Naive thymus-derived CD8-positive, alpha-beta T cell (primary cell): ENCODE results near the gene FRMD3. TPM values are rescaled to one million over a fixed set of nuclear protein-coding genes. Genes with fewer than 3 reads are reported as not detected.

Experiments used
- ATAC-seq, 2 donors: fragments of 150-1000 bp; cut with Tn5 transposase in 1 of 2; sonication (Bioruptor Pico), chemical (Tn5 transposase) in 1 of 2; 1 replicate in 1 of 2; 2 replicates in 1 of 2; pipeline ENCODE4 v1.10.0; 2021; ENCODE audit warnings: mild to moderate bottlenecking in 2 of 2, moderate library complexity in 2 of 2
- POLR2A ChIA-PET: fragments of 350-600 bp; sonication (Branson Sonifier 250); formaldehyde crosslinking; loops from one replicate; lab custom pipeline; 2021; ENCODE audit warnings: antibody characterized with exemption; lab: Charles Lee
- DNase-seq, 10 donors: peaks; one replicate each; pipeline versions ENCODE4 v3.0.0 to v3.0.0-alpha.2; 2020 to 2022
- H3K27ac Mint-ChIP-seq, 10 donors: one replicate each; pipeline ENCODE4 v1.8.0; 2020 to 2022; ENCODE audit warnings: mild to moderate bottlenecking in 10 of 10, mixed read lengths in 10 of 10, moderate library complexity in 4 of 10, inconsistent platforms in 1 of 10
- H3K27me3 Mint-ChIP-seq, 5 donors: one replicate each; pipeline ENCODE4 v1.8.0; 2021 to 2022; ENCODE audit warnings: mixed read lengths in 5 of 5
- H3K36me3 Mint-ChIP-seq, 3 donors: one replicate each; pipeline ENCODE4 v1.8.0; 2020 to 2022; ENCODE audit warnings: mixed read lengths in 3 of 3, mild to moderate bottlenecking in 2 of 3, inconsistent platforms in 1 of 3
- H3K4me1 Mint-ChIP-seq, 4 donors: one replicate each; pipeline ENCODE4 v1.8.0; 2021 to 2022; ENCODE audit warnings: mixed read lengths in 4 of 4
- H3K4me3 Mint-ChIP-seq, 10 donors: one replicate each; pipeline ENCODE4 v1.8.0; 2020 to 2022; ENCODE audit warnings: mild to moderate bottlenecking in 10 of 10, mixed read lengths in 10 of 10, moderate library complexity in 6 of 10, inconsistent platforms in 1 of 10
- H3K9me3 Mint-ChIP-seq, 9 donors: one replicate each; pipeline ENCODE4 v1.8.0; 2020 to 2022; ENCODE audit warnings: mixed read lengths in 9 of 9, mild to moderate bottlenecking in 3 of 9, inconsistent platforms in 1 of 9, moderate library complexity in 1 of 9
- polyA plus RNA-seq, 3 donors: library from polyadenylated mRNA; unstranded; fragments of 300-500 nt; fragmentation: Illumina TruSeq; gene quantifications; one replicate each; pipeline ENCODE4 v1.2.3, GENCODE V29; 2021
- total RNA-seq, 8 experiments: library from RNA in 2 of 8; stranded (reverse) in 2 of 8; gene quantifications; one replicate each; pipeline ENCODE4 v1.2.3 and lab custom pipeline; 2021 to 2026

Gene FRMD3
- total and polyA plus RNA-seq, 5 experiments from 2014 or later: 0.08 to 0.74 (median 0.52) TPM; not detected in 2

- Mint-ChIP-seq H3K27ac (no peak overlapping the region), H3K27me3 (peaks cover 0 to 4% (median 0%) of the 10 kb centered on the region in 5 donors), H3K9me3 (no peaks in the 10 kb centered on the region), H3K4me3 (no peak overlapping the region), H3K4me1 (peaks cover 0 to 25% (median 11%) of the 10 kb centered on the region in 4 donors), H3K36me3 (peaks cover 2 to 10% (median 4%) of the 10 kb centered on the region in 3 donors)
- DNase-seq: no peak
- no peak for ATAC-seq
- POLR2A ChIA-PET: no interaction called here
Observed at GRCh38 chr9:83469722-83470121, 68.5 kb downstream of the FRMD3 start.

- no peak overlapping the region for H3K27ac Mint-ChIP-seq
- H3K36me3 Mint-ChIP-seq: peaks cover 2 to 10% (median 4%) of the 10 kb centered on the region in 3 donors
- no peak overlapping the region for H3K4me3 Mint-ChIP-seq
- no peaks in the 10 kb centered on the region for H3K9me3 Mint-ChIP-seq
- H3K4me1 Mint-ChIP-seq: peaks cover 0 to 19% (median 10%) of the 10 kb centered on the region in 4 donors
- POLR2A ChIA-PET: no interaction called here
- ATAC-seq (no peak), DNase-seq (no peak)
- peaks cover 0 to 4% (median 0%) of the 10 kb centered on the region in 5 donors for H3K27me3 Mint-ChIP-seq
Observed at GRCh38 chr9:83468821-83469220, 69.4 kb downstream of the FRMD3 start.

- Mint-ChIP-seq H3K9me3 (peaks cover 0 to 3% (median 0%) of the 10 kb centered on the region in 9 donors), H3K36me3 (peaks cover 0 to 11% (median 10%) of the 10 kb centered on the region in 3 donors), H3K27ac (no peak overlapping the region), H3K4me1 (peaks cover 0 to 6% (median under 1%) of the 10 kb centered on the region in 4 donors), H3K27me3 (no peaks in the 10 kb centered on the region), H3K4me3 (no peak overlapping the region)
- POLR2A ChIA-PET: no interaction called here
- no peak for DNase-seq
- no peak for ATAC-seq
Observed at GRCh38 chr9:83466877-83467276, 71.3 kb downstream of the FRMD3 start.

- no peak for DNase-seq
- Mint-ChIP-seq H3K9me3 (peaks cover 0 to 4% (median under 1%) of the 10 kb centered on the region in 9 donors), H3K36me3 (peaks cover 0 to 12% (median 11%) of the 10 kb centered on the region in 3 donors), H3K27me3 (no peaks in the 10 kb centered on the region), H3K4me3 (no peak overlapping the region), H3K4me1 (peaks cover 0 to 4% (median under 1%) of the 10 kb centered on the region in 4 donors), H3K27ac (no peak overlapping the region)
- POLR2A ChIA-PET: no interaction called here
- ATAC-seq: no peak
Observed at GRCh38 chr9:83466351-83466750, 71.8 kb downstream of the FRMD3 start.

- POLR2A ChIA-PET: no interaction called here
- Mint-ChIP-seq H3K4me3 (no peak overlapping the region), H3K9me3 (peaks cover 0 to 14% (median 5%) of the 10 kb centered on the region in 9 donors), H3K27me3 (no peaks in the 10 kb centered on the region), H3K27ac (no peak overlapping the region), H3K4me1 (no peaks in the 10 kb centered on the region), H3K36me3 (peaks cover 0 to 26% (median 5%) of the 10 kb centered on the region in 3 donors)
- no peak for ATAC-seq
- DNase-seq: no peak
Observed at GRCh38 chr9:83459830-83460229, 78.4 kb downstream of the FRMD3 start.

GRCh38 chr9:83458530-83458929 is 79.7 kb downstream of the FRMD3 start:
- no peak for ATAC-seq
- H3K27me3 Mint-ChIP-seq: no peaks in the 10 kb centered on the region
- POLR2A ChIA-PET: no interaction called here
- no peaks in the 10 kb centered on the region for H3K4me1 Mint-ChIP-seq
- DNase-seq: no peak
- H3K27ac Mint-ChIP-seq: no peak overlapping the region
- peaks cover 0 to 14% (median 5%) of the 10 kb centered on the region in 9 donors for H3K9me3 Mint-ChIP-seq
- H3K36me3 Mint-ChIP-seq: peaks cover 0 to 26% (median 5%) of the 10 kb centered on the region in 3 donors
- H3K4me3 Mint-ChIP-seq: no peak overlapping the region

GRCh38 chr9:83457005-83457404 is 81.2 kb downstream of the FRMD3 start:
- H3K4me1 Mint-ChIP-seq: no peaks in the 10 kb centered on the region
- POLR2A ChIA-PET: no interaction called here
- no peaks in the 10 kb centered on the region for H3K27me3 Mint-ChIP-seq
- H3K4me3 Mint-ChIP-seq: no peak overlapping the region
- ATAC-seq: no peak
- H3K36me3 Mint-ChIP-seq: peaks cover 0 to 19% (median 5%) of the 10 kb centered on the region in 3 donors
- H3K27ac Mint-ChIP-seq: no peak overlapping the region
- H3K9me3 Mint-ChIP-seq: peaks cover 0 to 14% (median 3%) of the 10 kb centered on the region in 9 donors
- no peak for DNase-seq

- DNase-seq (no peak), ATAC-seq (no peak)
- Mint-ChIP-seq H3K27ac (no peak overlapping the region), H3K36me3 (peaks cover 0 to 17% (median 1%) of the 10 kb centered on the region in 3 donors), H3K27me3 (no peaks in the 10 kb centered on the region), H3K4me3 (no peak overlapping the region), H3K9me3 (peaks cover 0 to 10% (median 2%) of the 10 kb centered on the region in 9 donors), H3K4me1 (no peaks in the 10 kb centered on the region)
- POLR2A ChIA-PET: no interaction called here
Observed at GRCh38 chr9:83456226-83456625, 82.0 kb downstream of the FRMD3 start.

GRCh38 chr9:83454076-83454475 is 84.1 kb downstream of the FRMD3 start:
- POLR2A ChIA-PET: no interaction called here
- Mint-ChIP-seq H3K9me3 (peaks cover 0 to 1% (median 0%) of the 10 kb centered on the region in 9 donors), H3K27me3 (no peaks in the 10 kb centered on the region), H3K36me3 (peaks cover 0 to 6% (median 0%) of the 10 kb centered on the region in 3 donors), H3K4me1 (no peaks in the 10 kb centered on the region), H3K4me3 (no peak overlapping the region), H3K27ac (no peak overlapping the region)
- no peak for DNase-seq
- ATAC-seq: no peak

- POLR2A ChIA-PET: no interaction called here
- DNase-seq (no peak), ATAC-seq (no peak)
- H3K9me3 Mint-ChIP-seq: no peaks in the 10 kb centered on the region
- no peak overlapping the region for H3K27ac Mint-ChIP-seq
- H3K27me3 Mint-ChIP-seq: no peaks in the 10 kb centered on the region
- peaks cover 0 to 6% (median 0%) of the 10 kb centered on the region in 3 donors for H3K36me3 Mint-ChIP-seq
- H3K4me3 Mint-ChIP-seq: no peak overlapping the region
- H3K4me1 Mint-ChIP-seq: no peaks in the 10 kb centered on the region
Observed at GRCh38 chr9:83451308-83451707, 86.9 kb downstream of the FRMD3 start.

GRCh38 chr9:83449983-83450382 is 88.2 kb downstream of the FRMD3 start:
- POLR2A ChIA-PET: no interaction called here
- Mint-ChIP-seq H3K4me3 (no peak overlapping the region), H3K27ac (no peak overlapping the region), H3K9me3 (no peaks in the 10 kb centered on the region), H3K4me1 (no peaks in the 10 kb centered on the region), H3K27me3 (no peaks in the 10 kb centered on the region), H3K36me3 (peaks cover 0 to 2% (median under 1%) of the 10 kb centered on the region in 3 donors)
- no peak for DNase-seq
- ATAC-seq: no peak

- Mint-ChIP-seq H3K9me3 (no peaks in the 10 kb centered on the region), H3K4me1 (no peaks in the 10 kb centered on the region), H3K27ac (no peak overlapping the region), H3K36me3 (peaks cover 0 to 2% (median 0%) of the 10 kb centered on the region in 3 donors), H3K27me3 (no peaks in the 10 kb centered on the region), H3K4me3 (no peak overlapping the region)
- POLR2A ChIA-PET: no interaction called here
- ATAC-seq (no peak), DNase-seq (no peak)
Observed at GRCh38 chr9:83449166-83449565, 89.0 kb downstream of the FRMD3 start.

GRCh38 chr9:83448626-83449025 is 89.6 kb downstream of the FRMD3 start:
- POLR2A ChIA-PET: no interaction called here
- no peak for ATAC-seq
- Mint-ChIP-seq H3K9me3 (no peaks in the 10 kb centered on the region), H3K4me3 (no peak overlapping the region), H3K4me1 (no peaks in the 10 kb centered on the region), H3K27ac (no peak overlapping the region), H3K36me3 (peaks cover 0 to 2% (median 0%) of the 10 kb centered on the region in 3 donors), H3K27me3 (no peaks in the 10 kb centered on the region)
- DNase-seq: no peak

- no peak for ATAC-seq
- H3K4me3 Mint-ChIP-seq: no peak overlapping the region
- H3K36me3 Mint-ChIP-seq: peaks cover 0 to 2% (median 0%) of the 10 kb centered on the region in 3 donors
- no peaks in the 10 kb centered on the region for H3K27me3 Mint-ChIP-seq
- no peaks in the 10 kb centered on the region for H3K4me1 Mint-ChIP-seq
- no peak for DNase-seq
- peaks cover 0 to 4% (median 0%) of the 10 kb centered on the region in 9 donors for H3K9me3 Mint-ChIP-seq
- POLR2A ChIA-PET: no interaction called here
- H3K27ac Mint-ChIP-seq: no peak overlapping the region
Observed at GRCh38 chr9:83447351-83447750, 90.8 kb downstream of the FRMD3 start.
